Measurements from ENCODE around the gene DIDO1.
A peak's percentile ranks its signal among the peaks of the same experiment; 100 is the strongest.
"Not testable (repeated sequence)": the region's sequence is repeated elsewhere in the genome, so short reads cannot be mapped to it uniquely, and the experiment has no call there.

The DIDO1 gene

GRCh38 chr20:62933966-62934365, 7.7 kb upstream of the DIDO1 start:
- no peak overlapping the region for H3K27ac ChIP-seq (ENCODE audit: low read depth, low read length)
- H3K4me1 ChIP-seq (ENCODE audit: insufficient read depth, low read length): peaks cover 20% of the 10 kb centered on the region
- no peak overlapping the region for H3K9ac ChIP-seq (ENCODE audit: low read length)
- no peaks in the 10 kb centered on the region for H3K27me3 ChIP-seq (ENCODE audit: control insufficient read depth in 1 of 2, insufficient read depth in 2 of 2, low read length in 2 of 2)
- H3K4me3 ChIP-seq (ENCODE audit: low read depth in 1 of 2, low read length in 2 of 2): no peak overlapping the region
- peaks cover 5% of the 10 kb centered on the region for H3K36me3 ChIP-seq (ENCODE audit: insufficient read depth, low read length)
- H3K9me3 ChIP-seq (ENCODE audit: low read length): no peaks in the 10 kb centered on the region

- H3K4me3 ChIP-seq (ENCODE audit: low read depth in 1 of 2, low read length in 2 of 2): no peak overlapping the region
- peaks cover 5% of the 10 kb centered on the region for H3K36me3 ChIP-seq (ENCODE audit: insufficient read depth, low read length)
- H3K9me3 ChIP-seq (ENCODE audit: low read length): no peaks in the 10 kb centered on the region
- peaks cover 34% of the 10 kb centered on the region for H3K4me1 ChIP-seq (ENCODE audit: insufficient read depth, low read length)
- H3K27me3 ChIP-seq (ENCODE audit: control insufficient read depth in 1 of 2, insufficient read depth in 2 of 2, low read length in 2 of 2): no peaks in the 10 kb centered on the region
- no peak overlapping the region for H3K27ac ChIP-seq (ENCODE audit: low read depth, low read length)
- H3K9ac ChIP-seq (ENCODE audit: low read length): no peak overlapping the region
Observed at GRCh38 chr20:62931464-62931863, 5.2 kb upstream of the DIDO1 start.

- Histone ChIP-seq H3K9me3 (ENCODE audit: low read length) (no peaks in the 10 kb centered on the region), H3K9ac (ENCODE audit: low read length) (no peak overlapping the region), H3K36me3 (ENCODE audit: insufficient read depth, low read length) (no peaks in the 10 kb centered on the region), H3K4me3 (ENCODE audit: low read depth in 1 of 2, low read length in 2 of 2) (peak overlapping the region; percentile 48 to 69), H3K27me3 (ENCODE audit: control insufficient read depth in 1 of 2, insufficient read depth in 2 of 2, low read length in 2 of 2) (no peaks in the 10 kb centered on the region), H3K4me1 (ENCODE audit: insufficient read depth, low read length) (peaks cover 32% of the 10 kb centered on the region), H3K27ac (ENCODE audit: low read depth, low read length) (peak overlapping the region; percentile 50)
Observed at GRCh38 chr20:62929051-62929538, 2.8 kb upstream of the DIDO1 start.

- peak overlapping the region; percentile 31 for H3K9ac ChIP-seq (ENCODE audit: low read length)
- peaks cover 39% of the 10 kb centered on the region for H3K4me1 ChIP-seq (ENCODE audit: insufficient read depth, low read length)
- peak overlapping the region; percentile 48 to 69 for H3K4me3 ChIP-seq (ENCODE audit: low read depth in 1 of 2, low read length in 2 of 2)
- H3K27me3 ChIP-seq (ENCODE audit: control insufficient read depth in 1 of 2, insufficient read depth in 2 of 2, low read length in 2 of 2): no peaks in the 10 kb centered on the region
- peak overlapping the region; percentile 50 for H3K27ac ChIP-seq (ENCODE audit: low read depth, low read length)
- no peaks in the 10 kb centered on the region for H3K36me3 ChIP-seq (ENCODE audit: insufficient read depth, low read length)
- no peaks in the 10 kb centered on the region for H3K9me3 ChIP-seq (ENCODE audit: low read length)
Observed at GRCh38 chr20:62928246-62928939, 2.1 kb upstream of the DIDO1 start.

DNA sequence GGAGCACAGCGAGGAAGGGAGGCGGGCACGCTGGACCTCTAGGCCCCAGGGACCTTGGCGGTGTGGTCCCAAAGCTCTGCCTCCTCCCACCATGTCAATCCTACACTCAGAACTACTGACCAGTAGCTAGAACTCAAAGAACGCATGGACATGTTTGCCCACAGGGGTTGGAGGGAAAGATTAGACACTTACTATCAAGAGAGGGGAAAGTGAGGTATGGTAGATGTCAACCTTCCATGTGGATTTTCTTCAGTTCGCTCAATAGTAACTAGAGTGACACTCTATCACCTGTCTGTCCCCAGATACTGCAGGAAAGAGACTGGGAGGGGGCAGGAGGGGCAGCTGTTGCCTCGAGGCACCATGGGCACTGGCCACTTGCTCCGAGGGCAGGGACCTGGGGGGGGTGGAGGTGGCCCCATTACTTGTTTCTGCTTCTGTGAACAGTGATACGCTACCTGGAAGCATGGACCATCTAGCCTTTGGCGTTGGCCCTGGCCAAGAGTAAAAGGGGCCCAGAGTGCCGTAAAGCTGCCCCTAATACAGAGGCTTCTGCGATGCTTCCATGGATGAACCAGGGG, 912 bp upstream of the DIDO1 start:
- Histone ChIP-seq H3K27me3 (ENCODE audit: control insufficient read depth in 1 of 2, insufficient read depth in 2 of 2, low read length in 2 of 2) (no peaks in the 10 kb centered on the region), H3K9ac (ENCODE audit: low read length) (no peak overlapping the region), H3K4me3 (ENCODE audit: low read depth in 1 of 2, low read length in 2 of 2) (peak overlapping the region; percentile 71 to 88), H3K4me1 (ENCODE audit: insufficient read depth, low read length) (peaks cover 49% of the 10 kb centered on the region), H3K27ac (ENCODE audit: low read depth, low read length) (peak overlapping the region; percentile 85), H3K36me3 (ENCODE audit: insufficient read depth, low read length) (no peaks in the 10 kb centered on the region), H3K9me3 (ENCODE audit: low read length) (no peaks in the 10 kb centered on the region)

DNA sequence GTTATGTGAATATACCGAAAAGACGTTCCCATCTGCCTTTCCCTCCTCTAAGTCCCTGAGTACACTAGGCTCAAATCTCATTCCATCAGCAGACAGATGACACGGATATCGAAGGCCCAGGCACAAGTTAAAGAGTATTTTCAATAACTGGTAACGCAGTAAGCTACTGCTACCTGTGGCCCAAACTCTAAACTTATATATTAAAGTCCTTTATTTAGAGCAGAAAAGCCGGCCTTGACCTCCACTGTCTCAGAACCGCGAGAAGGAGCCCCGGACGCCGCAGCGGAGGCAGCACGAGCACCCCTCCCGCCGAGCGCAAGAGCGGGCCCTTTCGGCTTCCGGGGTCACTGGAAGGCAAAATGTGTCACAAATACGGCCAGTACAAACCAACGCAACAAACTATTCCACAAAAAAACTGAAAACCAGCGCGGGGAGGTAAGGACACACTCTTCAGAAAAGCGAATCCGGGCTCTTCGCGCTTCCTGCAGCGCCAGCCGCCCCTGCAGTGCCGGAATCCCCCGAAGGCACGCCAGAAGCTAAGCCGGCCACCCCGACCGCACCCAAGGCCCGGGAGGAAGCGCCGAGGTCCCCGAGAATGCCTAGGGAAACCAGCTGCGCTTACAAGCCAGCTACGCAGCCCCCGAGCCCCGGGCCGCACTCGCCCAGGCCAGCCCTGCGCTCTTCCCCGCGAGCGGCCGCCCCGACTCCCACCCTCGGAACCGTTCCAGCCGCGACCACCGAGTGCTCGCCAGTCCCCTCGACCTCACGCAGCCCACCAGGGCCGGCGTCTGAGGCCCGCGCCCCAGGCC, 681 bp downstream of the DIDO1 start:
- no peaks in the 10 kb centered on the region for H3K36me3 ChIP-seq (ENCODE audit: insufficient read depth, low read length)
- peak overlapping the region; percentile 89 to 90 for H3K4me3 ChIP-seq (ENCODE audit: low read depth in 1 of 2, low read length in 2 of 2)
- H3K27ac ChIP-seq (ENCODE audit: low read depth, low read length): peak overlapping the region; percentile 85
- peak overlapping the region; percentile 82 for H3K9ac ChIP-seq (ENCODE audit: low read length)
- peaks cover 59% of the 10 kb centered on the region for H3K4me1 ChIP-seq (ENCODE audit: insufficient read depth, low read length)
- no peaks in the 10 kb centered on the region for H3K27me3 ChIP-seq (ENCODE audit: control insufficient read depth in 1 of 2, insufficient read depth in 2 of 2, low read length in 2 of 2)
- no peaks in the 10 kb centered on the region for H3K9me3 ChIP-seq (ENCODE audit: low read length)

DNA sequence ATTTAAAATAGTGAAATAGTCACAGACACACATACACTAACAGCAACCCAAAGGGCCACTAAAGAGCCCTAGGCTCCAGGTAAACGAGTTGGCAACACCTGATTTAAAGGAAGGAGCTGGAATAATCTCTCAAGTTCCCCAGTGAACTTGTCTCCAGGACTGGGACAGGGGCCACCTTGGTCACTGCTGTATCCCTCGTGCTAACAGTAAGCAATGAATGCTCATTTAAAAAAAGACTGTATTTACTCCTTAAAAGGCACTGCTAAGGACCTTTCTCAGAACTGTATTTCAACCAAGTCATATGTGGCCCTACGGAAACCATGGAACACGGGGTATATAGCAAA, 1.3 kb downstream of the DIDO1 start:
- H3K9ac ChIP-seq (ENCODE audit: low read length): peak overlapping the region; percentile 82
- H3K4me3 ChIP-seq (ENCODE audit: low read depth in 1 of 2, low read length in 2 of 2): peak overlapping the region; percentile 89 to 90
- H3K9me3 ChIP-seq (ENCODE audit: low read length): no peaks in the 10 kb centered on the region
- H3K36me3 ChIP-seq (ENCODE audit: insufficient read depth, low read length): no peaks in the 10 kb centered on the region
- peaks cover 64% of the 10 kb centered on the region for H3K4me1 ChIP-seq (ENCODE audit: insufficient read depth, low read length)
- peak overlapping the region; percentile 85 for H3K27ac ChIP-seq (ENCODE audit: low read depth, low read length)
- no peaks in the 10 kb centered on the region for H3K27me3 ChIP-seq (ENCODE audit: control insufficient read depth in 1 of 2, insufficient read depth in 2 of 2, low read length in 2 of 2)

DNA sequence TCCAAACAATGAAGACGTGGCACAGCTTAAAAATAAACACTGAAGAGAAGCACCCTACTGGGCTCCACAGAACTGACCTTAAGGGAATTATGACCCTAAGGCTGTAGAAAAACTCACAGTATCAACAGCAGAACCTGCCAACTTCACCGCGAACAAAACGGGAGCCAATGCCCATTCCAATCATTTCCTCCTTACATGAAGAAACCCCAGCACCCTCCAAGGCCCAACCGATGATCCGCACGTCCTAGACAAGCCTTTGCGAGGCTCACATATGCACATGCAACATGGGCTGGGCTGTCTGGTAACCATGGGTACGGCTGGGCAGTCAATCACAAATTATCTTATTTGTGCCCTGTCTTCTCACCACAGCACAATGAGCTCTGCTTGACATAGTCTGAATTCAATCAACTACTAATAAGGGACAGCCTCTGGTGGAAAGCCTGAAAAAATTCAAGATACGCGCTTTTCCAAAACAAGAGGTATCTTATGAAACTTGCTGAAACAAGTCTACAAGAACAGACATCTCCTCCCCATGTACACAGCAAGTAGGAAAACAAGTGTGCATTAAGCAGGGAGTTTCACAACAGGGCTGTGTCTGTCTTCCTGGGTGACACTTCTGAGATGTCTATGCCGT, 1.7 kb downstream of the DIDO1 start:
- Histone ChIP-seq H3K9ac (ENCODE audit: low read length) (peak overlapping the region; percentile 82), H3K36me3 (ENCODE audit: insufficient read depth, low read length) (no peaks in the 10 kb centered on the region), H3K4me1 (ENCODE audit: insufficient read depth, low read length) (peaks cover 69% of the 10 kb centered on the region), H3K4me3 (ENCODE audit: low read depth in 1 of 2, low read length in 2 of 2) (peak overlapping the region; percentile 89 to 90), H3K27me3 (ENCODE audit: control insufficient read depth in 1 of 2, insufficient read depth in 2 of 2, low read length in 2 of 2) (no peaks in the 10 kb centered on the region), H3K9me3 (ENCODE audit: low read length) (no peaks in the 10 kb centered on the region), H3K27ac (ENCODE audit: low read depth, low read length) (peak overlapping the region; percentile 85)

DNA sequence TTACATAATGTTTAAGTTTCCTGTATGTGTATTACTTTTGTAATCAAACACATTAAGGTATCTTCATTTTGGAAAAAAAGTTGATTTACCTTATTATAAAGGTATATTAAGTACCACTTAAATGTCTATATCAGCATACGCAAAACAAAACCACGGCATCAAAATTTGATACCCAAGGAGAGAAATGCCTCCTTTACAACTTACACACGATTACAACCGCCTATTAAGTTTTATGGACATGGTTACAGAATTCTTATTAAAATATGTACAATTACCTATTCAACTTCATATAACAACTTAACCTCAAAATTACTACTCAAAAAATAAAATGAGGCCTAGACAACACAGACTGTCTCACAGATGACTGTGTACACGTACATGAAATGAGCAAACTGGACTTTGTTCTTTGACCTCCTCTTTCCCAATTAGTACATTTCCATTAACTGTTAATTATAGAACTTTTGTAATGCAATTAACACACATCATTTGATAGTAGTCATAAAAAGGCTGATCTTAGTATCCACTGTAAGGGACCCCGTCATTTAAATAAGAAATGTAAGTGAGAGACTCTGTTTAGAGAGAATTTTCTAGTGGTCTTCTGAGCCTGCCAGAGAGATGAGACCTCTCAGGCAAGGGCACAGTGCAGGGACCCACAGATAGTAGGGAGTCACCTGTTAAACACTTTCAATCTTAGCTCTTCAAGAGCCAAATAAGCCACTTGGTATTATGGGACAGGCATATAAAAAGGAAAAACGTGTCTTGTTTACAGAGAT, 2.5 kb downstream of the DIDO1 start:
- no peaks in the 10 kb centered on the region for H3K27me3 ChIP-seq (ENCODE audit: control insufficient read depth in 1 of 2, insufficient read depth in 2 of 2, low read length in 2 of 2)
- peaks cover 75% of the 10 kb centered on the region for H3K4me1 ChIP-seq (ENCODE audit: insufficient read depth, low read length)
- peak overlapping the region; percentile 85 for H3K27ac ChIP-seq (ENCODE audit: low read depth, low read length)
- peak overlapping the region in 1 of 2 donors; percentile 90 for H3K4me3 ChIP-seq (ENCODE audit: low read depth in 1 of 2, low read length in 2 of 2)
- H3K9ac ChIP-seq (ENCODE audit: low read length): peak overlapping the region; percentile 82
- no peaks in the 10 kb centered on the region for H3K36me3 ChIP-seq (ENCODE audit: insufficient read depth, low read length)
- no peaks in the 10 kb centered on the region for H3K9me3 ChIP-seq (ENCODE audit: low read length)

DNA sequence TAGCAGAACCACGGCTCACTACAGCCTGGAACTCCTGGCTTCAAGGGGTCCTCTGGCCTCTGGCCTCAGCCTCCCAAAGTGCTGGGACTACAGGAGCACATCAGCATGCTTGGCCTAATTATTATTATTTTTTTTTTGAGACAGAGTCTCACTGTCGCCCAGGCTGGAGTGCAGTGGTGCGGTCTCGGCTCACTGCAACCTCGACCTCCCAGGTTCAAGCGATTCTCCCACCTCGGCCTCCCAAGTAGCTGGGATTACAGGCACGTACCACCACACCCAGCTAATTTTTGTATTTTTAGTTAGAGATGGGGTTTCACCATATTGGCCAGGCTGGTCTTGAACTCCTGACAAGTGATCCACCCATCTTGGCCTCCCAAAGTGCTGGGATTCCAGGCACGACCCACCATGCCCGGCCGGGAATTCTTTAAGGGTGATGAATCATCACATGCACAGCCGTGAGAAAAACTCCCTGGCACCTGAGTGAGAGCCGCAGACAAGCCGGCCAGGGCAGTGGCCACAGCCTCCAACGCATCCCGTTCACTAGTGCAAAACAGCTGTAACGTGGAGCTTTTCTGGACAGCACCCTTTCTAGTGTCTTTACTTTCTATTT, 3.1 kb downstream of the DIDO1 start:
- not testable (repeated sequence) for H3K27me3 ChIP-seq (ENCODE audit: control insufficient read depth in 1 of 2, insufficient read depth in 2 of 2, low read length in 2 of 2); H3K36me3 ChIP-seq (ENCODE audit: insufficient read depth, low read length); H3K9me3 ChIP-seq (ENCODE audit: low read length); H3K9ac ChIP-seq (ENCODE audit: low read length); H3K27ac ChIP-seq (ENCODE audit: low read depth, low read length); H3K4me3 ChIP-seq (ENCODE audit: low read depth in 1 of 2, low read length in 2 of 2)
- H3K4me1 ChIP-seq (ENCODE audit: insufficient read depth, low read length): peaks cover 75% of the 10 kb centered on the region
